HEK293T (cell line): Measurements from ENCODE around the gene NRM.
A peak's percentile ranks its signal among the peaks of the same experiment; 100 is the strongest.
"Not testable (repeated sequence)": the region's sequence is repeated elsewhere in the genome, so short reads cannot be mapped to it uniquely, and the experiment has no call there.

Experiments
- CTCF ChIA-PET: fragments of 350-600 bp; formaldehyde crosslinking; extraction: SDS; loops from one replicate; lab custom pipeline; 2021; ENCODE audit warnings: antibody characterized with exemption, inconsistent platforms; lab: Yijun Ruan, JAX
- POLR2A ChIA-PET: fragments of 350-600 bp; formaldehyde crosslinking; extraction: SDS; loops from one replicate; lab custom pipeline; 2020; ENCODE audit warnings: antibody characterized with exemption, inconsistent platforms; lab: Yijun Ruan, JAX
- DNase-seq: peaks from one replicate; pipeline ENCODE4 v3.0.0; 2012; ENCODE audit warnings: mixed read lengths; ENCODE audit errors: extremely low spot score
- ARNT ChIP-seq: fragments of 450-650 bp; IDR thresholded peaks from 2 replicates; pipeline ENCODE4 v1.6.1; 2017; ENCODE audit warnings: mild to moderate bottlenecking
- BHLHE40 ChIP-seq: fragments of 450-650 bp; IDR thresholded peaks from 2 replicates; pipeline ENCODE4 v1.6.1; 2016; ENCODE audit warnings: mild to moderate bottlenecking, moderate library complexity, borderline replicate concordance
- CTBP1 ChIP-seq: fragments of 450-650 bp; IDR thresholded peaks from 2 replicates; pipeline ENCODE4 v1.6.1; 2016; ENCODE audit warnings: borderline replicate concordance
- ELF4 ChIP-seq: fragments of 450-650 bp; IDR thresholded peaks from 2 replicates; pipeline ENCODE4 v1.6.1; 2017; ENCODE audit warnings: antibody characterized with exemption
- FOXA1 ChIP-seq: fragments of 450-650 bp; IDR thresholded peaks from 2 replicates; pipeline ENCODE4 v1.6.1; 2016; ENCODE audit warnings: mild to moderate bottlenecking
- FOXK2 ChIP-seq: fragments of 450-650 bp; IDR thresholded peaks from 2 replicates; pipeline ENCODE4 v1.6.1; 2016; ENCODE audit warnings: mild to moderate bottlenecking
- FOXM1 ChIP-seq: fragments of 450-650 bp; IDR thresholded peaks from 2 replicates; pipeline ENCODE4 v1.6.1; 2017; ENCODE audit warnings: mild to moderate bottlenecking, borderline replicate concordance
- HDGF ChIP-seq: fragments of 450-650 bp; IDR thresholded peaks from 2 replicates; pipeline ENCODE4 v1.6.1; 2017; ENCODE audit warnings: antibody characterized with exemption, borderline replicate concordance
- L3MBTL2 ChIP-seq: fragments of 450-650 bp; conservative IDR thresholded peaks from 2 replicates; pipeline ENCODE4 v1.6.1; 2016; ENCODE audit warnings: mild to moderate bottlenecking
- LEF1 ChIP-seq: fragments of 450-650 bp; IDR thresholded peaks from 2 replicates; pipeline ENCODE4 v1.6.1; 2017; ENCODE audit warnings: mild to moderate bottlenecking, borderline replicate concordance
- NFRKB ChIP-seq: fragments of 450-650 bp; IDR thresholded peaks from 2 replicates; pipeline ENCODE4 v1.6.1; 2016; ENCODE audit warnings: mild to moderate bottlenecking, moderate library complexity
- PKNOX1 ChIP-seq: fragments of 450-650 bp; IDR thresholded peaks from 2 replicates; pipeline ENCODE4 v1.6.1; 2016
- SP1 ChIP-seq: fragments of 450-650 bp; IDR thresholded peaks from 2 replicates; pipeline ENCODE4 v1.6.1; 2017
- SUZ12 ChIP-seq: fragments of 450-650 bp; IDR thresholded peaks from 2 replicates; pipeline ENCODE4 v1.6.1; 2016; ENCODE audit warnings: mild to moderate bottlenecking
- TARDBP ChIP-seq: fragments of 450-650 bp; IDR thresholded peaks from 2 replicates; pipeline ENCODE4 v1.6.1; 2016
- ZNF384 ChIP-seq: fragments of 450-650 bp; IDR thresholded peaks from 2 replicates; pipeline ENCODE4 v1.6.1; 2016

Gene NRM

GRCh38 chr6:30672445-30673253, 18.1 kb downstream of the NRM start, which contains the start of gene DHX16:
Gene DHX16, minus strand, starts transcription at chr6:30673006. Its CDS starts 165 bp downstream, at chr6:30672841.
- peak; percentile 88 for DNase-seq
- POLR2A ChIA-PET: interaction anchor here (0.6 to 2.3 kb wide), 18 partner anchors 8 to 191 kb away, joined by 3 to 11 read pairs (median 4); partner anchors contain the start of genes ATAT1, MDC1, MRPS18B and NRM
- CTCF ChIA-PET: interaction anchor here (0.7 to 1.5 kb wide), 10 partner anchors 9 to 415 kb away, joined by 3 to 7 read pairs (median 4); partner anchors contain the start of genes DDR1 and MDC1
- TF ChIP-seq FOXK2: no peak
- TF ChIP-seq ELF4: peak; percentile 60

GRCh38 chr6:30670760-30671527, 19.8 kb downstream of the NRM start:
- ChIA-PET POLR2A (interaction anchor here (1.0 to 1.1 kb wide), 2 partner anchors 16 to 18 kb away, joined by 3 read pairs; no protein-coding TSS in a partner anchor), CTCF (no interaction called here)
- DNase-seq: peak; percentile 54
- TF ChIP-seq TARDBP (no peak), CTBP1 (no peak), FOXK2 (no peak), FOXM1 (no peak), SUZ12 (no peak), BHLHE40 (no peak), ZNF384 (no peak), LEF1 (no peak), ELF4 (no peak), FOXA1 (no peak)

- POLR2A ChIA-PET, DNase-seq, CTCF ChIA-PET: not testable (repeated sequence)
These were observed 24.5 kb downstream of the NRM start for GRCh38 chr6:30666300-30666699.

GRCh38 chr6:30664994-30665767, 25.6 kb downstream of the NRM start:
- no peak for TF ChIP-seq PKNOX1
- no peak for TF ChIP-seq ZNF384
- no peak for TF ChIP-seq FOXA1
- TF ChIP-seq ELF4: no peak
- no peak for TF ChIP-seq L3MBTL2
- TF ChIP-seq SP1: no peak
- TF ChIP-seq FOXM1: no peak
- TF ChIP-seq SUZ12: no peak
- TF ChIP-seq BHLHE40: no peak
- no peak for TF ChIP-seq CTBP1
- TF ChIP-seq LEF1: no peak
- ChIA-PET CTCF (no interaction called here), POLR2A (interaction anchor here (0.8 to 1.5 kb wide), 4 partner anchors 7 to 52 kb away, joined by 3 to 5 read pairs (median 4); partner anchors contain the start of genes DHX16 and MDC1)
- DNase-seq: no peak

- POLR2A ChIA-PET, DNase-seq, CTCF ChIA-PET: not testable (repeated sequence)
These were observed 32.9 kb downstream of the NRM start for GRCh38 chr6:30657922-30658321.

GRCh38 chr6:30657454-30657853, 33.3 kb downstream of the NRM start:
- CTCF ChIA-PET: interaction anchor here (0.6 kb wide), 1 partner anchor 784 kb away, joined by 4 read pairs; no protein-coding TSS in a partner anchor
- no peak for DNase-seq
- TF ChIP-seq FOXM1 (no peak), LEF1 (no peak), TARDBP (no peak), ZNF384 (no peak), L3MBTL2 (no peak), PKNOX1 (no peak), CTBP1 (no peak), NFRKB (no peak), ARNT (no peak), FOXA1 (no peak), BHLHE40 (no peak), HDGF (no peak), SUZ12 (no peak), ELF4 (no peak), SP1 (no peak)
- POLR2A ChIA-PET: no interaction called here
